NCI-H2081 treated with DMSO at 0.1 percent for 48 hours (cell line): ENCODE data around the gene TBCD.

Source experiments
- DNase-seq: peaks from one replicate; lab custom pipeline; 2025; lab: John Stamatoyannopoulos, UW

Gene TBCD

DNA sequence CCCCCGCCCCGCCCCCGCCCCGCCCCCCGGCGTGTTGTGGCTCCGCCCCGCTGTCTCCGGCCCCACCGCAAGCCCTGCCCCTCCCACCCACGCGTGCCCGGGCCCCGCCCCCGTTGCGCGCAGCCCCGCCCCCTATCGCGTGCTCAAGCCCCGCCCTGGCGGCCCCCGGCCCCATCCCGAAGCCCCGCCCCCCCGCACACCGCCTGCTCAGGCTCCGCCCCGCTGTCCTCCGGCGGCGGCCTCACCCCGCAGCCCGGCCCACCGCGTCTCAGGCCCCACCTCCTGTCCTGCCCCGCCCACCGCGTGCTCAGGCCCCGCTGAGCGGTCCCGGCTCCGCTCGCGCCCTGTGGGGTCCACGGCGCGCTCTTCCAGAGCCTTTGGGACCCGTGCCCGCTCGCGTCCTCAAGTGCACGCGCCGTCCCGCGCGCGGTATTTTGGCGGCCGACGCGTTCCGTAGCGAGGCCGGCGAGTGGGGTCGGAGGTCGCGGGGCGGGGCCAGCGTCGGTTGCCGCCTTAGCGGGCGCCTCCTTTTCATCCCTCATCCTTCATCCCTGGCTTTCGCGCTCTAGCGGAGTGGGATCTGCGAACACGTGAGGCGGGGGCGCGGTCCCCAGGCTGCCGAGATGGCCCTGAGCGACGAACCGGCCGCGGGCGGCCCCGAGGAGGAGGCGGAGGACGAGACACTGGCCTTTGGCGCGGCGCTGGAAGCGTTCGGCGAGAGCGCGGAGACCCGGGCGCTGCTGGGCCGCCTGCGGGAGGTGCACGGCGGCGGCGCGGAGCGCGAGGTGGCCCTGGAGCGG, at the start of gene TBCD:
Gene TBCD, plus strand, starts transcription at position 495 of the 800 bp plus-strand sequence. Its CDS starts 129 bp downstream, at position 624.
- no peak for DNase-seq

DNA sequence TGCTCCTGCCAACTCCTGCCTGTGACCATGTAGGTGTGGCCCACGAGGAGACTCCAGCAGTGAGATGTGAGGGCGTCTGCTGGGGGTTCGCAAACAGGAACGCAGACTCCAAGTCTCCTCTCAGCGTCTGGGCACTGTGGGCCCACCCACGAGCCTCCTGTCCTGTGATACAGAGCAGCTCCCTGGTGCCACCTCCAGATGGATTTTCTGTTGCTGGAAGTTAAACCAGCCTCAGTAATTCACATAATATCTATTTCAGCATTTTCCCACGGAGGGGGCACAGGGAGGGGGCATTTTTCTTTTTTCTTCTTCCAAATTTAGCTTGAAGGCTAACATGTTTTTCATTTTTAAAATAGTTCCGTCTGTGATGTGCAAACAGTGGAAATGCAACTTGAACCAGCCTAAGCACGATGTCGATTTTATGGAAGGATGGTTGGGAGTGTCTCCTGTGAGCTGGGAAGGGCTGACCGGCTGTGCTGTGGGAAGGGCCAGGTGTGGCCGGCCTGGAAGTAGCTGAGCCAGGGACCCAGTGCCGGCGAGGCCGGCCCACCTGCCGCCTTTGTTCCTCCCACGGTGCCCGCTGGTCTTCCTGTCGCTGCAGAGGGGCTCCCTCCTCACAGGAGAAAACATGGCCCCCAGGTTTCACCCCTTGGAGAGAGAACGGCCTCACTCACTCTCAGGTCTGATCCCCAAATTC, 49.5 kb upstream of the TBCD start:
- DNase-seq: no peak

DNA sequence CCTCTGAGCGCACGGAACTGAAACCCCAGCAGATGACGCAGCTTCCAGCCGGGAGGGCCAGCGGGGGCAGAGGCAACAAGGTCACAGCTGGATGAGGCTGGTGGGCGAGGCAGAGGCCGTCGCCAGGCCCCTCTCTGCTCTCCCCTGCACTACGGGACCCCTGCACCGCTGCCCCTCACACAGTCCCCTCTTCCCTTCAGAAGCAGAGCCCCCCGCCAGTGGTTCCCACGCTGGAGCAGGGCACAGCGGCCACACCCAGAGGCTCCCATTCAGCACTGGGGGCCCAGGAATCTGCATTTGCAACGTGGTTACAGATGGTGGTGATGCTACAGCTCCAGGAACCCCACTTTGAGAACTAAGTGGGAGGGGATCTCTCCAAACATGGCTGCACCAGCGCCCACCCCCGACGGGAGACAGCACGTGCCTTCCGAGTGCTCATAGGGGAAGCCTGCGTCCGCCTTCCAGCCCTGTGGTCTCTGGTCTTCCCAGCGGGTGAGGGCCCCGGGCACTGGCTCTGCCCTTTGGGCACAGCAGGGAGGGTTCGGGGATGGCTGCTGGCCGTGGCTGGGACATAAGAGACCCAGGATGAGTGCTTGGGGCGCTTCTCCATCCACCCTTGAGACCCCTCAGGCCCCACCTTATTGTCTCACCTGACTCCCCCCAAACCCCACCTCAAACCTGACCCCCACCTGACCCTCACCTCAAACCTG, 48.7 kb upstream of the TBCD start:
- DNase-seq: no peak

DNA sequence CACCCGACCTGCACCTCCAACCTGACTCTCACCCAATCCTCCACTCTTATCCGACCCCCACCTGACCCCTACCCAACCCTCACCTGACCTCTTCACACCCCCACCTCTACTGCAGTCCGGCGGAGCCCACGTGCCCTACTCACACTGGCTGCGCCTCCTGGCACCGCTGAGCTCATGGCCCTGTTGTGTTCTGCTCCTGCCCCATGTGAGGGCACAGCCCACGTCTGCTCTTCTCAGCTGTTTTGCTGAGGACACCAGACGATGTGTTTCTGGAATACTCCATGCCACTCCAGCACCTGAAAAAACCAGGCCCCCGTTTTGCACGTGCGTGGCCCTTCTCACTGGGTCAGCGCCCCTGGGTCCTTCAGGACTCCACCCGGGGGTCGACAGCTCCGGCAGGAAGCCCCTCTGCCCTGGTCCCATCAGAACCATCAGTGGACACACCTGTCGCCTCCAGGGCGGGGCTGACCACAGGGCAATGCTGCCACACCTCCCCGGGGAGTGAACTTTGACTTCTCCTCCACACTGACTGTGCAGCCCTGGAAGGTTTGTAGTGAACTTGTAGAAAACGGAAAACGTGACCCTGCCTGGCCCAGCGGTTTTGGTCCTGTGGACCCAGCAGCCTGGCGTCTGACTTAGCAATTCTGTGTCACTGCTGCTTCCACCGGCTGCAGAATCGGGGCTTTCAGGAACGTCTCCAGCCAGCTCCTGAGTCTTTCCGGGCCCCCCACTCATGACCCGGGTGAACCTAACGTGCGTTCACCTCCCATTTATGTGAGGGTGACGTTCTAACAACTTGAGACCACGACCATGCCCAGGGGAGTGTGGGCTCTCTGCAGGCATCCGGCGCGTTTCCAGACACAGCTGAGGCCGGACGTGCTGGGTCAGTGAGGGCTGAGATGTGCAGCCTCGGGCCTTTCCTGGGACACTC, 47.7 kb upstream of the TBCD start:
- DNase-seq: no peak

DNA sequence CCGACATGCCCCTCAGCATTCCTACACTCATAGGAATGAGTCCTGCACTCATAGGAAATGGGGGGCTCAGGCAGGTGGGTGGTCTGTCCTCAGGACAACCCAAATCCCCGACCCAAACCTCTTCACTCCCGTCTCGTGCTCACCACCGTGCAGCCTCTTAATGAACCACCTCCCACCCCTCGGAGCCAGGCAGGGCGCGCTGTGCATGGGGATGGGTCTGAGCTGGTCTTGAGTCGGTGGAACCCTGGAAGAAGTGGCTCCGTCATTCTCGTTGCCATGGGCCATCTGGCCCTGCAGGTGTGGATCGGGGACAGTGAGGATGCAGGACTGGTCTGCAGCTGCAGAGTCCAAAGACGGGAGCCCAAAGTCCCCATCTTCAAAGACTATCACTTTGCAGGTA, 47.0 kb upstream of the TBCD start:
- DNase-seq: no peak

DNA sequence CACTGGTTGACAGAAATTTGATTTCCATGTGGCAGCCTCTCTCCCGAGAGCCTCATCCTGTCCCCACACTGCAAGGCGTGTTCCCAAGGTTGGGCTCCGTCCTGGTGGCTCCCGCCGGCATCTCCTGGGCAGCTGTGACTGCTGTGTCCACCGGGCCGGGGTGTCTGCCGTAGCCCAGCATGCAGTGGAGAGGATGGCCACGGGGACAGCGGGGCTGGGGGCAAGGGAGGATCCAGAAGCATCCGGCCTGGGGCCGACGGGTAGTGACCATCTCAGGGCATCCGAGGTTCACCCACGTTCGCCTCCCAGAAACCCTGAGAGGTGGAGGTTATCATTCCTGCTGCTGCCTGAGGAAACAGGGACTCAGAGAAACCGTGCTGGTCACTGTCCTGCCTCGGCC, 46.1 kb upstream of the TBCD start:
- DNase-seq: no peak

DNA sequence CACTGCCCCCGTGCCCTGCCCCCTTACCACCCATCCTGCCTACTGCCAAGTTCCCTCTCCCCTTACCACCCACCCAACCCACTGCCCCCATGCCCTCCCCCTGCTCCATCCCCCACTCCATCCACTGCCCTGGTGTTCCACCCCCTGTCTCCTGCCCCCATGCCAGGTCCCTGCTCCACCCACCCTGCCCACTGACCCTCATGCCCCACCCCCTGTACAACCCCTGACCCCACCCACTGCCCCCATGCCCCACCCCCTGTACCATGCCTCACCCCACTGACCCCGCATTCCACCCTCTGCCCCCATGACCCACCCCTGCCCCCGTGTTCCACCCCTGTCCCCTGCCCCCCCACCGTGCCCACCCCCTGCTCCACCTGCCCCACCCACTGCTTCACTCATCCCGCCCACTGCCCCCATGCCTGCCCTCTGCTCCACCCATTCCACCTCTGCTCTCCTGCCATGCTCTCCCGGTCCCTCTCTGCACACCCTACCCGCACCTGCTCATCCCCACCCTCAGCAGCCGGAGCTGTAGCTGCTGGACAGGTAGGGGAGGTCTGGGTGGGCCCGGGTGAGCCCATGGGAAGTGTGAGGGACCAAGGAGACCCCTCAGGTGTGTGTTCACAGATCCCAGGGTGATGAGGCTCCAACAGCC, 42.7 kb upstream of the TBCD start:
- DNase-seq: no peak

DNA sequence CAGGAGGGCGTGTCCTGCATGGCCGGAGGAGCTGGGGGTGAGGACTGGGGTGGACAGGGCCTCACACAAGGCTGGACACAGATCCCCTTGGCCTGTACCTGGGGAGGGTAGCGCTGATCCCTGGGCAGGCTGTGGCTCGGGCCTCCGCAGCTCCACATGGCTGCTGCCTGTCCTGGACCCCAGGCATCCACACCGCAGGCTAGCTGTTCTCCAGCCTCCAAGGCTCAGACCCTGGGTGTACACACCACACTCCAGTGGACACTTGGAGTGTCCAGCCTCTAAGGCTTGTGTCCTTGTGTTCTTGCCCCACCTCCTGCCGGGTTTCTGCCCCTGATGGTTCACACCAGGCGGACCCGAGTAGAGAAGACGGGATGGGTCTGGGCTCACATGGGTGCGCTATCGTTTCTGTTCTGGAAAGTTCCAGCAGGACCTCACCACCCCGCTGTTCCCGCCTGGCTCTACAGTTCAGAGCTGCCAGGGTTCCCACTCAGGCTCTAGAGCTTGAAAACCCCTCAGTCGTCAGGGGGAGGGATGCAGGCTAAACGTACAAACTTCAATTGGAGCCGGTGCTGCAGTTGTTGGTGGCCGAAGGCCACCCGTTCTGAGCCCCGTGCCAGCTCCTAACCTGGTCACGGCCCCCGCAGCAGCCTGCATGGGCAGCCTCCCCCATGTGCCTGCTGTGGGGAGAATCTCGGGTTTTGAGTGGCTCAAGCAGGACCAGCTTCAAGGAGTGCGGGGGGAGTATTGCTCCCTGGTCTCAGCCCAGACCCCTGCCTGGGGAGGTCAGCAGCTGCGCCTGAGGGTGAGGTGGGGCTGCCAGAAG, 42.0 kb upstream of the TBCD start:
- no peak for DNase-seq

DNA sequence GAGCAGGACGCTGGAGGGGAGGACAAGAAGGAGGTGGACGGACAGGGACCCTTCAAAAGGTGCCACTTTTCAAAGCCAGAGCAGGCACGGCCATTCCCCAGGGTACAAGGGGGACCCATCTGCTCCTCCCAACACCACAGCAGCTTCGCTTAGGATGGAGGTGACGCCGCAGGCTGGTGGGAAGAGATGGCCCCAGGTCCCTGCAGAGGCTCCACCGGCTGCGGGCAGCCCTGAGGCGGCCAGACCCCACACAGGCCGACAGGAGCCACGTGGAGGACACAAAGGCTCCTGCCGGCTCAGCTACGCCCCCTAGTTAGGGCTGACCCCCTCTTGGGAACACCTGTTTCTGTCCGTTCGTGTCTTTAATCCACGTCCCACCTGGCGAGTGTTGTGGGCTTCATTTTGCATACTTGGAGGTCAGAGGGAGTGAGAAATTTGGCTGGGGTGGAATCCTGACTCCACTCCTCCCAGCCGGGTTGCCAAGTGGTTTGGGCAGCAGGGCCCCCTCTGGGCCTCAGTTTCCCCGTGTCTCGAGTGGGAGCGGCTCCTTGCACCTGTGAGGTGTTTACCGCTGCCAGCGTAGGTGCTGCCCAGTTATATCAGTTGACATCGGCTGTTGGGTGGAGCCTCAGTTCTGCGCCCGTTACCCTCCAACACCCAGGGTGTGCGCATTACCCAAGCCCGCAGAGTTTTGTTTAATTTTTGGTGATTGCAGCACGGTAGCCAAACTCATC, 41.2 kb upstream of the TBCD start:
- no peak for DNase-seq

DNA sequence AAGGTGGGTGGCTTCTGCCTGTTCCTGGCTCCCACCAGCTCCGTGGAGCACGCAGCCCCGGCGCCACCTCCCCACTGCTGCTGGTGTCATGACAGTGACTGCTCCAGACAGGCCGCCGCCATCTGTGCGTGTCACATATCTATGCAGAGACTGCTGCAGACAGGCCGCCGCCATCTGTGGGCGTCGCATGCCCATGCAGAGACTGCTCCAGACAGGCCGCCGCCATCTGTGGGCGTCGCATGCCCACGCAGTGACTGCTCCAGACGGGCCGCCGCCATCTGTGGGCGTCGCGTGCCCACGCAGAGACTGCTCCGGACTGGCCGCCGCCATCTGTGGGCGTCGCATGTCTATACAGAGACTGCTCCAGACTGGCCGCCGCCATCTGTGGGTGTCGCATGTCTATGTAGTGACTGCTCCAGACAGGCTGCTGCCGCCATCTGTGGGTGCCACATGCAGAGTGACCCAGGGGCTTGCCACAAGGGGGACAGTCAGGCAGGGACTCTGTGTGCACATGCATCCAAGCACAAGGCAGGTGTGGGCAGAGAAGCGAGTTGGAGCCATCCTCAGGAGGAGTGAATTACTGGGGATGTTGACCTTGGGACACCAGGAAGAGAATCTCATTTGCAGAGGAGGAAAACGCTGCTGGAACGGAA, 38.7 kb upstream of the TBCD start:
- DNase-seq: no peak

DNA sequence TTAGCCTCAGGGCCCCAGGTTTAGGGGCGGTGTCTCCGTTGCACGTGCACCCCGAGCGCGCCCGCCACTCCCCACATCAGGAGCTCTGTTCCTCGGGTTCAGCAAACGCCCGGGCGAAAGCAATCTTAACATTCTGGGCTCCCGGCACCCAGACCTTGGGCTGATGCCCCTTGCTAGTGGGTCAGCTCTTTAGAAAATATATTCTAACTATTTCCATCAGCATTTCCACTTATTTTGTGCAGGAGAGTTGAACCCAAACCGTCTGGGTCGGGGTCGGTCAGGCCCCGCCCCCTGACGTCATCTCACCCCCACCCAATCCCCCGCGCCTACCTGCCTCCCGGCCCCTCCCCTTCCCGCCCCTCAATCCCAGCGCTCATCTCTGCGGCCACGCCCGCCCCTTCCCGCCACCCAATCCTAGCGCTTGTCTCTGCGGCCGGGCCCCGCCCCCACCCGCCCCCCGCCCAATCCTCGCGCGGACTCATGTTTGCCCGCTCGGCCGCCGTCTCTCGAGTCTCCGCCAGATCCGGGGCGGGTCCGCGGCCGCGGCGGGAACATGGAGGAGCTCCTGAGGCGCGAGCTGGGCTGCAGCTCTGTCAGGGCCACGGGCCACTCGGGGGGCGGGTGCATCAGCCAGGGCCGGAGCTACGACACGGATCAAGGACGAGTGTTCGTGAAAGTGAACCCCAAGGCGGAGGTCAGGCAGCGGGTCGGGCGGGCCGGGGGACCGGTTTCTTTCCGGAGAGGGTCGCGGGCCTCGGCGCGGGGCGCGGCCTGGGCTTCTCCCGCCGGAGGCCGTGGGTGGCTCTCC, 35.5 kb upstream of the TBCD start, which contains the start of gene FN3KRP:
Gene FN3KRP, plus strand, starts transcription at position 504 of the 808 bp plus-strand sequence. Its CDS starts 50 bp downstream, at position 554.
- peak; percentile 73 for DNase-seq

DNA sequence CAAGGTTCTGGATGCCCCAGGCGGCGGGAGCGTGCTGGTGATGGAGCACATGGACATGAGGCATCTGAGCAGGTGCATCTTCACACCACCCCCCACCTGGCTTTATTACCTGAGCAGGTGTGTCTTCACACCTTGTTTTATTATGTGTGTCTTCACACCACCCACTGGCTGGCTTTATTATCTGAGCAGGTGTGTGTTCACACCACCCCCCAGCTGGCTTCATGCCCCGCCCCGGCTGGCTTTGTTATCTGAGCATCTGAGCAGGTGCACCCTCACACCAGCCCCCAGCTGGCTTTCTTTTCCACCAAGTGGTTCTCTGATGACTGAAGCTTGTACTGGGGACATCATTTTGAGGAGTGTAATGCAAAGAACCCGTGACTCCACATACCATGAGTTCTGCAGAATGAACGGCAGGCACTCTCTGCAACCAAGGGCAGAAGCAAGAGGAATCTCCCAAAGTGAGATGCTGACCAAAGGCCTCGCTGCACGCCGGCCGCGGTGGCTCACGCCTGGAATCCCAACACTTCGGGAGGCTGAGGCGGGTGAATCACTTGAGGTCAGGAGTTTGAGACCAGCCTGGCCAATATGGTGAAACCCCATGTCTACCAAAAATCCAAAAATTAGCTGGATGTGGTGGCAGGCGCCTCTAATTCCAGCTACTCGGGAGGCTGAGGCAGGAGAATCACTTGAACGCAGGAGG, 32.7 kb upstream of the TBCD start:
- no peak for DNase-seq

DNA sequence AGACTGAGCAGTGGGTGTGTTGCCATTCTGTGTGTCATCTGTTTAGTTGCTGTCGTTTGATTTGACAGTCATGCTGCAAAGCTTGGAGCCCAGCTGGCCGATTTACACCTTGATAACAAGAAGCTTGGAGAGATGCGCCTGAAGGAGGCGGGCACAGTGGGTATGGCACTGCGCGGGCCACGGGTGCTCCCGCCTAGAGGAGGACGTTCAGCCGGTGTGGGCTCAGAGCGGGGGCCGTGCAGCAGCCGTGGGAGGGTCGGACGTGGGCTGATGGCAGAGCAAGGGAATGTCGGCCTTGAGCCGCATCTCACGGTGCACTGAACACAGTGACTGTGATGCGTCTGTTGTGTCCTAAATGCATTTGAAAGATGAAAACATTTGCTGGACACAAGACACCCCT, 31.7 kb upstream of the TBCD start:
- no peak for DNase-seq

DNA sequence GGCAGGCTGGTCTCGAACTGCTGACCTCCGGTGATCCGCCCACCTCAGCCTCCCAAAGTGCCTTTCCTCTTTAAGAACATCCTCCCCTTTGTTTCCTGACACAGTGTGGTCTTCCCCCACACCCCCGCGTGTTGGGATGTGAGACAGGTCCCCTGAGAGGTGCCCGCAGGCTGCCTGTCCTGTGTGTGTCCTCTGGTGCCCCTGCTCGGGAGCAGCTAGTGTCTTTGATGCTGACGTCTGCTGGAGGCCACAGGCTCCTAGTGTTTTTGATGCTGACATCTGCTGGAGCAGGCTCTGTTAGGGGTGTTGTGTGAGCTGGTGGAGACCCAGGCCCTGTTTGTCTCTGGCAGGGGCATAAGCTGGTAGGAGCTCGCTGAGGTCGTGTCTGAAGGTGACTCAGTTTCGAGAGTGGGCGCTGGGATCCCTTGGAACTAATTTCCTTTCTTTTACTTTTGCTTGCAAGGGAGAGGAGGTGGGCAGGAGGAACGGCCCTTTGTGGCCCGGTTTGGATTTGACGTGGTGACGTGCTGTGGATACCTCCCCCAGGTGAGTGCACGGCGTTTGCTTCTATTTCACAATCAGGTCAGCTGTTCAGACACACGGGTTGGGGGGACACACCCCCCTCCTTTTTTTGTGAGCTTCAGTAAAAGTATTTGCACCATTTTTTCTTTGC, 29.4 kb upstream of the TBCD start:
- no peak for DNase-seq

DNA sequence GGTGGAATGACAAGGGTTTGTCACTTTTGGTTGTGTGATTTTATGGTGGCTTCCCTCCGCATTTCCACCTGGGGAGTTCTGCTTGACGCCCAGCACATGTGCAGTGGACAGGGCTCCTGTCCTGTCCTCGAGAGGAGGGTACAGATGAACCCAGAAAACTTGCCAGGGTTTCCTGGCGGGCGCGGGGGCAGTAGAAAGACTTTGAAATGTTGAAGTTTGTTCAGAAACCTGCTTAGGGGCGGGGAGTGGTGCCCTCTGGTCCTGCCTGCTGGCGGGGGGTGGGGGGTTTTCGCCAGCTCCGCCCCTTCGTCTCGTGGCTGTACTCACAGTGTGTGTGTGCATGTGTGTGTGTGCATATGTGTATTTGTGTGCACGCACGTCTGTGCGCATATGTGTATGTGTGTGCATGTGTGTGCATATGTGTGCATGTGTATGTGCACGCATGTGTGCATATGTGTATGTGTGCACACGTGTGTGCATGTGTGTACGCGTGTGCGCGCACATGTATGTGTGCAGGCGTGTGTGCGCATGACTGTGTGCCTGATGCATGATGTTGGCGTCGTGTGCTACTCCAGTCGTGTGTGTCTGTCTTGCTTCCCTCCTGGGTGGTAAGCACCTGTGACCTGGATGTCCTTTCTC, 28.6 kb upstream of the TBCD start:
- no peak for DNase-seq

DNA sequence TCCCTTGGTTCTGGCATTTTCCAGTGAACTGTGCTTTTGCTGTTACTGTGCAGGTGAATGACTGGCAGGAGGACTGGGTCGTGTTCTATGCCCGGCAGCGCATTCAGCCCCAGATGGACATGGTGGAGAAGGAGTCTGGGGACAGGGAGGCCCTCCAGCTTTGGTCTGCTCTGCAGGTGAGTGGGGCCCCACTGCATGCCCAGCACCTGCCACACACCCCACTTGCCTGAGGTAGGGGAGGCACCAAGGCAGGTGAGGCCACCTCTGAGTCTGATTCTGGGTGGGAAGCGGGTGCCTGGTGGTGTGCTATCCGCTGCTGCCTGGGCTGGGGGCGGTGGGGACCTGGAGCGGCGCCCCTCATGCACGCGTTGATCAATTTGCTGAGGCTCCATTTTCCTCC, 25.4 kb upstream of the TBCD start:
- DNase-seq: no peak
